Thyroid gland (tissue), 4 donors: ENCODE data around the gene ACSM6. TPM values are rescaled to one million over a fixed set of nuclear protein-coding genes. Genes with fewer than 3 reads are reported as not detected.

Experiments
- DNase-seq, 2 donors: peaks; one replicate each; pipeline ENCODE4 v3.0.0-alpha.2; 2019
- H3K27ac ChIP-seq, 3 donors: fragments of 200-600 bp; sonication (generic); 1 replicate in 2 of 3; 2 replicates in 1 of 3; pipeline ENCODE4 v1.5.1; 2016 to 2019; ENCODE audit warnings: mild to moderate bottlenecking in 1 of 3, moderate library complexity in 1 of 3
- H3K27me3 ChIP-seq: fragments of 200-600 bp; sonication (generic); one replicate; pipeline ENCODE4 v1.5.1; 2019
- H3K36me3 ChIP-seq, 2 donors: fragments of 200-600 bp; sonication (generic); one replicate each; pipeline ENCODE4 v1.5.1; 2016 to 2019
- H3K4me1 ChIP-seq, 2 donors: fragments of 200-600 bp; sonication (generic); one replicate each; pipeline ENCODE4 v1.5.1; 2017 to 2019
- H3K4me3 ChIP-seq, 3 donors: fragments of 200-600 bp; sonication (generic); replicated peaks in 1 of 3; 1 replicate in 2 of 3; 2 replicates in 1 of 3; pipeline ENCODE4 v1.5.1; 2016; ENCODE audit warnings: mild to moderate bottlenecking in 1 of 3
- H3K9me3 ChIP-seq: fragments of 200-600 bp; sonication (generic); one replicate; pipeline ENCODE4 v1.5.1; 2017
- POLR2A ChIP-seq, 2 donors: fragments of 450-650 bp; IDR thresholded peaks; one replicate each; pipeline ENCODE4 v1.6.1; 2017; ENCODE audit warnings: antibody characterized with exemption in 2 of 2, mild to moderate bottlenecking in 2 of 2, moderate library complexity in 1 of 2
- WGBS, 2 donors: methylation state at CpG; one replicate each; pipeline ENCODE4 v1.1.5; 2017; 5-methylcytosine and 5-hydroxymethylcytosine counted together
- intact Hi-C: fragments of 100-400 bp; cut with DNase I; formaldehyde crosslinking; loops from one replicate; pipeline ENCODE4 v1.15.1; 2023
- small RNA-seq: library from RNA; depleted of rRNA; stranded (forward); fragments of <200 nt; gene quantifications from one replicate; pipeline ENCODE3, GENCODE V24; 2016
- total RNA-seq, 4 donors: library from RNA; depleted of rRNA; stranded (reverse); fragments of >200 nt; gene quantifications; one replicate each; pipeline ENCODE4 v1.2.3, GENCODE V29; 2016
- TF ChIP-seq, protein P1 (sequence below), 6 experiments: fragments of 200-600 bp in 3 of 6; fragments of 450-650 bp in 3 of 6; sonication (generic) in 3 of 6; IDR thresholded peaks; one replicate each; pipeline ENCODE4 v1.5.1; 2016 to 2019; ENCODE audit warnings: antibody characterized with exemption in 6 of 6, mild to moderate bottlenecking in 2 of 6, inconsistent platforms in 1 of 6, moderate library complexity in 1 of 6

The ACSM6 gene
- total RNA-seq, 4 donors from 2014 or later = 0.54 to 0.63 (median 0.56) TPM; not detected in 1

- Histone ChIP-seq H3K36me3 (peaks cover 0 to 2% of the 10 kb centered on the region in 2 donors), H3K4me1 (peaks cover 23 to 78% of the 10 kb centered on the region in 2 donors), H3K27me3 (no peaks in the 10 kb centered on the region), H3K27ac (peak overlapping the region; percentile 75 to 83 (median 80)), H3K9me3 (no peaks in the 10 kb centered on the region), H3K4me3 (no peak overlapping the region)
- peak; percentile 67 to 73 for DNase-seq
- intact Hi-C loops = no loop called here
- TF ChIP-seq, protein P1, sequence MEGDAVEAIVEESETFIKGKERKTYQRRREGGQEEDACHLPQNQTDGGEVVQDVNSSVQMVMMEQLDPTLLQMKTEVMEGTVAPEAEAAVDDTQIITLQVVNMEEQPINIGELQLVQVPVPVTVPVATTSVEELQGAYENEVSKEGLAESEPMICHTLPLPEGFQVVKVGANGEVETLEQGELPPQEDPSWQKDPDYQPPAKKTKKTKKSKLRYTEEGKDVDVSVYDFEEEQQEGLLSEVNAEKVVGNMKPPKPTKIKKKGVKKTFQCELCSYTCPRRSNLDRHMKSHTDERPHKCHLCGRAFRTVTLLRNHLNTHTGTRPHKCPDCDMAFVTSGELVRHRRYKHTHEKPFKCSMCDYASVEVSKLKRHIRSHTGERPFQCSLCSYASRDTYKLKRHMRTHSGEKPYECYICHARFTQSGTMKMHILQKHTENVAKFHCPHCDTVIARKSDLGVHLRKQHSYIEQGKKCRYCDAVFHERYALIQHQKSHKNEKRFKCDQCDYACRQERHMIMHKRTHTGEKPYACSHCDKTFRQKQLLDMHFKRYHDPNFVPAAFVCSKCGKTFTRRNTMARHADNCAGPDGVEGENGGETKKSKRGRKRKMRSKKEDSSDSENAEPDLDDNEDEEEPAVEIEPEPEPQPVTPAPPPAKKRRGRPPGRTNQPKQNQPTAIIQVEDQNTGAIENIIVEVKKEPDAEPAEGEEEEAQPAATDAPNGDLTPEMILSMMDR (IDR thresholded peaks at IDR 0.05) = no peak
- TF ChIP-seq POLR2A (IDR thresholded peaks at IDR 0.05) = no peak
- 73 to 85% methylated on average over 1 of the region's 1 CpG for WGBS, 2 donors
These were observed 81.8 kb downstream of the ACSM6 start for GRCh38 chr10:95275726-95276366.

DNA sequence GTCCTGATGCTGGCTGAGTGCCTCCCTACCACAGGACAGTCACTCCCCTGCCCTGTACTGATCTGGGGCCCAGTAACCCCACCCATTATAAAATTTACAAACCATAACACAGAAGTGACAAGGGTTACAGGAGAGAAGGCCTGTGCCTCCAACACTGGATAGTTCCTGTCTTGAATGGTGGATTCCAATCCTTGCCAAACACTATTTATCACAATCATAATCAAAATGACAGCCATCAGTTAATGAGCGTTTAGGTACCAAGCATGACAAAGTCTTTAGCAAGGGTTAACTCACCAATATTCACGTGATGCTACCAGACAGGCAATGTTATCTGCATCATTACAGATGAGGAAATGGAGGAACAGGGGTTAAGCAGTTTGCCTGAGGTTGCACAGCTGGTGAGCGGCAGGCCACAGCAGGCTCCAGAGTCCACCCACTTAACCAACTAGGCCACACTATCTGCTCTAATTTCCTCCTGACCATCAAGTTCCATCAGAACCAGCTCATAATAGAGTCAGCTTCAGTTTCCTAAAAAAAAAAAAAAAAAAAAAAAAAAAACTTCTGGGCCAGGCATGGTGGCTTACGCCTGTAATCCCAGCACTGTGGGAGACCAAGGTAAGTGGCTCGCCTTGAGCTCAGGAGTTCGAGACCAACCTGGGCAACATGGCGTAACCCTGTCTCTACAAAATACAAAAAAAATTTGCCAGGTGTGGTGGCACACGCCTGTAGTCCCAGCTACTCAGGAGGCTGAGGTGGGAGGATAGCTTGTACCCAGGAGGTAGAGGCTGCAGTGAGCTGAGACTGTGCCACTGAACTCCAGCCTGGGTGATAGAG is 82.5 kb downstream of the ACSM6 start:
- peaks cover 27 to 85% of the 10 kb centered on the region in 2 donors for H3K4me1 ChIP-seq
- intact Hi-C loops = no loop called here
- WGBS, 2 donors = 86 to 88% methylated on average over 8 of the region's 8 CpGs
- H3K27me3 ChIP-seq = no peaks in the 10 kb centered on the region
- H3K36me3 ChIP-seq = no peaks in the 10 kb centered on the region
- H3K27ac ChIP-seq = peak overlapping the region; percentile 75 to 83 (median 80)
- H3K4me3 ChIP-seq = no peak overlapping the region
- no peak for DNase-seq
- H3K9me3 ChIP-seq = no peaks in the 10 kb centered on the region
- no peak for TF ChIP-seq POLR2A (IDR thresholded peaks at IDR 0.05)
- TF ChIP-seq, protein P1 (IDR thresholded peaks at IDR 0.05) = no peak

- no peaks in the 10 kb centered on the region for H3K36me3 ChIP-seq
- no peaks in the 10 kb centered on the region for H3K27me3 ChIP-seq
- no peak for TF ChIP-seq POLR2A (IDR thresholded peaks at IDR 0.05)
- TF ChIP-seq, protein P1 (IDR thresholded peaks at IDR 0.05) = no peak
- no peaks in the 10 kb centered on the region for H3K9me3 ChIP-seq
- peaks cover 27 to 86% of the 10 kb centered on the region in 2 donors for H3K4me1 ChIP-seq
- intact Hi-C loops = no loop called here
- H3K27ac ChIP-seq = peak overlapping the region; percentile 25 to 80 (median 75)
- 60 to 67% methylated on average over 1 of the region's 1 CpG for WGBS, 2 donors
- no peak overlapping the region for H3K4me3 ChIP-seq
- DNase-seq = no peak
These were observed 83.1 kb downstream of the ACSM6 start for GRCh38 chr10:95277201-95277570.

- peak overlapping the region; percentile 3 to 80 (median 75) for H3K27ac ChIP-seq
- DNase-seq = no peak
- TF ChIP-seq, protein P1 (IDR thresholded peaks at IDR 0.05) = no peak
- H3K9me3 ChIP-seq = no peaks in the 10 kb centered on the region
- 71% methylated on average over 3 of the region's 3 CpGs for WGBS, 2 donors
- no peaks in the 10 kb centered on the region for H3K36me3 ChIP-seq
- H3K27me3 ChIP-seq = no peaks in the 10 kb centered on the region
- intact Hi-C loops = no loop called here
- peaks cover 27 to 86% of the 10 kb centered on the region in 2 donors for H3K4me1 ChIP-seq
- no peak overlapping the region for H3K4me3 ChIP-seq
These were observed 83.6 kb downstream of the ACSM6 start for GRCh38 chr10:95277614-95278013.

Small RNA genes within 50 kb of the gene (small RNA-seq; reads per million reads assigned to genes)
- gene AL157834.3 = not detected

Other genes starting within 250 kb of the ACSM6 start
- 1 to 10 TPM in 2 of 4 donors, under 1 TPM in 1, not detected in 1; 0.40 to 3.4 (median 1.6) TPM for gene CYP2C8, start 124.7 kb upstream of the ACSM6 start, total RNA-seq
- 100 to 1,000 TPM in 1 of 4 donors, 10 to 100 TPM in 3; 67.8 to 158 (median 90.7) TPM for gene PDLIM1, start 96.8 kb downstream of the ACSM6 start, total RNA-seq